NCI-H345 treated with DMSO at 0.1 percent for 48 hours (cell line): Measurements from ENCODE around the gene C2CD4B.

Source experiments
- DNase-seq: peaks from one replicate; lab custom pipeline; 2025; ENCODE audit not compliant: unreplicated experiment; lab: John Stamatoyannopoulos, UW

The C2CD4B gene

GRCh38 chr15:62119874-62120273, 45.2 kb downstream of the C2CD4B start:
- no peak for DNase-seq

GRCh38 chr15:62119227-62119864, 45.7 kb downstream of the C2CD4B start:
- no peak for DNase-seq

GRCh38 chr15:62118520-62119226, 46.4 kb downstream of the C2CD4B start:
- no peak for DNase-seq

- no peak for DNase-seq
These were observed 49.2 kb downstream of the C2CD4B start for GRCh38 chr15:62115847-62116246.
